NCI-H146 treated with DMSO at 0.1 percent for 48 hours (cell line): ENCODE results near the gene ZNF480.
"Not testable (repeated sequence)": the region's sequence is repeated elsewhere in the genome, so short reads cannot be mapped to it uniquely, and the experiment has no call there.

Experiments used
- DNase-seq: peaks from one replicate; lab custom pipeline; 2025; ENCODE audit not compliant: unreplicated experiment; lab: John Stamatoyannopoulos, UW

Gene ZNF480

DNA sequence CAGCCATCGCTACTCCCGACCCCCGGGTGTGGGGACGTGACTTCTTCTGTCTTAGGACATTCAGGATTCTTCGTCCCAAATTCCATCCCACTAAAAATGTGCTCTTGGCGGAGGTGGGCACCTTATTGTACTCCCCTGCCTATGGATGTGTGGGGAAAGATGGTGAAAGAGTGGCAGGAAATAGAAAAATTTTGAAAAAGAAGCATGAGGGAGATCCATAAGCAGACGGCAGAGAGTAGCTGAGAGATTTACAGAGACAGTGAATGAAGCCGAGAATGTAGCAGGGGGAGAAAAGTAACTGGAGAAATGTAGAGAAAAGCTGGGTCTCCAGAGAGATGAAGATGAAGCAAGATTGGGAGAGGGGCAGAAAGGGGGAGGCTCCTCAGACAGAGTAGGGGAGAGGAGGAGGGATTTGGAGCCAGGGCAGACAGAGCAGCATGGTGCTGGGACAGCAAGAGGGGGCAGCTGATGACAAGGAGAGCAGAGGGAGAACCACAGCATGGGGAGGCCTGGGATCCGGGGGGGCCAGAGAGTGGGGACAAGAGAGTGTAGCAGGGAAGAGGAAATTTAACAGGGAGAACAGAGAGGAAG is 39.9 kb downstream of the ZNF480 start:
- DNase-seq, result no peak

DNA sequence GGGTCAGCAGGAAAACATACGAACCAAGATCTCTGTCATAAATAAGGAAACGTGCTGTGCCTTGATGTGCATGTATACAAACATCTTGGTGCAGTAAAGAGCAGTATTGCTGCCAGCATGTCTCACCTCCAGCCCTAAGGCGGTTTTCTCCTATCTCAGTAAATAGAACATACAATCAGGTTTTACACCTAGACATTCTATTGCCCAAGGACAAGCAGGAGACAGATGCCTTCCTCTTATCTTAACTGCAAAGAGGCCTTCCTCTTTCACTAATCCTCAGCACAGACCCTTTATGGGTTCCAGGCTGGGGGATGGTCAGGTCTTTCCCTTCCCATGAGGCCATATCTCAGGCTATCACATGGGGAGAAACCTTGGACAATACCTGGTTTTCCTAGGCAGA is 42.1 kb downstream of the ZNF480 start:
- DNase-seq, result not testable (repeated sequence)

DNA sequence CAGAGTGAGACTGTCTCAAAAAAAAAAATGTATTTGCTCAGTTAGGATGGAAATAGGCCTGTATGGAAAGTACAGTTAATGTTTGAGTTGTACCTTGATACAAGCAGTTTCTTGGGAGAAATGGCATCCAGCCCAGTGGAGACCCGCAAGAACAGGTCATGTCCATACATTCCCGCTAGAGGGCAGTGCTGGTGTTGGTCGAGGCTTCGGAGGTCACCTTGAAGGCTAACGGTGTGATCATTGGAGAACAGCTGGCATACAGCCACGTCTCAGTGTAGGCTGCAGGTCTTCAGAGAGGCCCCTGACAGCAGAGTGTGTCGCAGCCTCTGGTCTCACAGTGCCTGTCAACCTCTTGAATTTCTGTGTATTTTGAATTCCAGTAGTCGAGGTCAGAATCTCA is 46.6 kb downstream of the ZNF480 start:
- DNase-seq, result peak; percentile 55

DNA sequence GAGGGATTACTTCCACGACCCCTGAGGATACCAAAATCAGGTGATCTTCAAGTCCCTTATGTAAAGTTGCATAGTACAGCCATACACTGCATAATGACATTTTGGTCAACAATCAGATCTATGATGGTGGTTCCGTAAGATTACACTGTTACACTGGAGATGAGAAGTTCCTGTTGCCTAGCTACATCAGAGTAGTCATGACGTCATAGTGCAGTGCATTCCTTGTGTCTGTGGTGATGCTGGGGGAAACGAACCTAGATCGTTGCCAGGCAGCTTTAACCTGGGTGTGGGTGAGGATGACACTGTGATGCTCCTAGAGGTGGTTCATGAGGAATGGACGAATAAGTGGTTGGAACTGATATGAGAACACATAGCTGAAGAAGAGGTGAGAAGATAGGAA is 48.2 kb downstream of the ZNF480 start:
- DNase-seq, result no peak

DNA sequence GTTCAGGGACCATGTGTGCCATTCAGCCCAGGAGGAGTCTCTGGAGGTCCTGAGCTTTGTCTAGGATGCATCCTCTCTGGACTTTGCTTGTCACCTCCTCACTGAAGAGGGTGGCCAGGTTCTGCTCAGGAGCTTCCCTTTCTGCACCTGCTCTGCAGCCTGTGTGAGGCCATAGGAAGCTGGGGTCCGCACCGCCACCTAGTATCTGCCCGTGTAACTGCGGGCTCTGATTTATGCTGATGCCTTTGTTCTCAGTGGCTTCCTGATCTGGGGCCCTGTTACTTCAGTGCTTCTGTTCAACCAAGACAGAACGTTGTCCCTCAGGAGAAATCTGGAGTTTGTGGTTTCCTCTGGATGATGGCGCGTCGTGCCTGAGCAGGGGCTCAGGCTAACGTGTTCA is 54.5 kb downstream of the ZNF480 start:
- peak; percentile 4 for DNase-seq

DNA sequence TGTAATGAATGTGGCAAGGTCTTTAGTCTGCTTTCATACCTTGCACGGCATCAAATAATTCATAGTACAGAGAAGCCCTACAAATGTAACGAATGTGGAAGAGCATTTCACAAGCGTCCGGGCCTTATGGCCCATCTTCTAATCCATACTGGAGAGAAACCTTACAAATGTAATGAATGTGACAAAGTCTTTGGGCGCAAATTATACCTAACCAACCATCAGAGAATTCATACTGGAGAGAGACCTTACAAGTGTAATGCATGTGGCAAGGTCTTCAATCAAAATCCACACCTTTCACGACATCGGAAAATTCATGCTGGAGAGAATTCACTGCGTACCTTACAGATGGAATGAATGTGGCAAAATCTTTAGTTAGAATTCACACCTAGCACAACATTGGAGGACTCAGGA is 69.5 kb downstream of the ZNF480 start:
- no peak for DNase-seq

DNA sequence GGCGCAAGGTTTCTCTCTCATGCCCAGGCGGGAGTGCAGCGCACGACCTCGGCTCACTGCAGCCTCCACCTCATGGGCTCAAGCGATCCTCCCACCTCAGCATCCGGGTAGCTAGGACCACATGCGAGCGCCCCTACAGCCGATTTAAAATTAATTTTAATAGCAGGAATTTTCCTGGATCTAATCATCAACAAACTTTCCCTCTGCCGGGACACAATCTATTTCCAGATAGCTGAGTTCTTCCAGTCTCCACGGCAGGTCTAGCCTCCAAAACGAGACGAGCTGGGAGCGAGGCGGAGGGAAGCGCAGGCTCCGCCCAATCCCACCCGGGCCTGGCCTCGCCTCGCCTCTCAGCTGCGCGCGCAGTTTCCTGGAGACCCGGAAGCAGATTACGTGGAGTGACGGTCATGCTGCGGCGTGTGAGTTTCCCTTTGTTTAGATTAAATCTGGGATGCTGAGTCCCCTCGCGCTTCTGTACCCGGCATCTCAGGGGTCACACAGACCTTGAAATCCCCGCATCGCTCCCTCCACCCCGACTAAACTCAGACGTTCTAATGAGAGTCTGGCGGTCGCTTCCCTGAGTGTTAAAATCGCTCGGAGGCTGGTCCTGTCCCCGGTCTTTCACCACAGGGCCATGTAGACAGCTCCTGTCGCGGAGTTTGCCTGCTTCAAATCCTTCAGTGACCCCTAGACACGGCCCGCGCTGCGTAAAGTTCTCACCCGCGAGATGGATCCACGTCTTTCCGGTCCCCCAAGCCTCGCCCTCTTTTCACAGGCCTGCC is 72.8 kb downstream of the ZNF480 start, which contains the start of gene ZNF880:
Gene ZNF880 (plus strand): TSS at position 365 of the 782 bp plus-strand sequence. CDS start 43 bp downstream, at position 408.
- peak; percentile 87 for DNase-seq

DNA sequence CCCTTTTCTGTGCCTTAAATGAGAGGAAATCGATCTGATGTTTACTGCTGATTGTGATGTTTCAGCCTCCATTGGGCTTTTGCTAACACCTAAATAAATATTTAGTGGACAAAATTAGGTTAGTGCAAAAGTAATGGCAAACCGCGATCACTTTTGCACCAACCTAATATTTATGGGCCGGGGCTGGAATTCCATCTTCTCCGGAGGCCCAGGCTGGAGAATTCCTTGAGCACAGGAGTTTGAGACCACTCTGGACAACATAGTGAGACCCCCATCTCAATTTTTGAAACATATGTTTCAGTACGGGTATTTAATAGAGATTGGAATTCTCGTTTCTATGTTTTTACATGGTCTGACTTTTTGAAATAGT is 73.4 kb downstream of the ZNF480 start:
- no peak for DNase-seq
